ENCODE data around the gene NUDT16L1. TPM values are rescaled to one million over a fixed set of nuclear protein-coding genes. Genes with fewer than 3 reads are reported as not detected.

NUDT16L1 gene
- total RNA-seq, 1 experiment from 2014 or later, result 21.8 TPM

GRCh38 chr16:4674926-4675530 is 18.3 kb upstream of the NUDT16L1 start:
- ChIA-PET POLR2A (interaction anchor here (0.7 kb wide), 1 partner anchor 654 kb away, joined by 3 read pairs; no protein-coding TSS in a partner anchor), CTCF (interaction anchor here (1.0 kb wide), 1 partner anchor 9 kb away, joined by 6 read pairs; no protein-coding TSS in a partner anchor)
- DNase-seq (ENCODE audit: unreplicated experiment), result peak; percentile 48
- H3K27me3 Mint-ChIP-seq (ENCODE audit: insufficient read depth, unreplicated experiment), result no peaks in the 10 kb centered on the region
- H3K4me1 Mint-ChIP-seq (ENCODE audit: insufficient read depth, unreplicated experiment), result peaks cover 12% of the 10 kb centered on the region
- intact Hi-C loops (cut with micrococcal nuclease), result no loop called here
- TF ChIP-seq CTCF (IDR thresholded peaks at IDR 0.05; ENCODE audit: unreplicated experiment), result no peak
- no peak overlapping the region for H3K4me3 Mint-ChIP-seq (ENCODE audit: unreplicated experiment)
- no peak overlapping the region for H3K27ac Mint-ChIP-seq (ENCODE audit: low read depth, unreplicated experiment)
- BruUV-seq (replicated peaks), result no TSS peak
- H3K9me3 Mint-ChIP-seq (ENCODE audit: unreplicated experiment), result no peaks in the 10 kb centered on the region
- H3K36me3 Mint-ChIP-seq (ENCODE audit: insufficient read depth, unreplicated experiment), result peaks cover 46% of the 10 kb centered on the region

- ChIA-PET POLR2A (interaction anchor here (0.6 to 0.8 kb wide), 2 partner anchors 18 to 60 kb away, joined by 3 to 4 read pairs; no protein-coding TSS in a partner anchor), CTCF (interaction anchor here (0.6 to 1.0 kb wide), 3 partner anchors 10 to 174 kb away, joined by 3 to 6 read pairs (median 4); no protein-coding TSS in a partner anchor)
- DNase-seq (ENCODE audit: unreplicated experiment), result no peak
- Mint-ChIP-seq H3K27ac (ENCODE audit: low read depth, unreplicated experiment) (no peak overlapping the region), H3K9me3 (ENCODE audit: unreplicated experiment) (no peaks in the 10 kb centered on the region), H3K4me3 (ENCODE audit: unreplicated experiment) (no peak overlapping the region), H3K4me1 (ENCODE audit: insufficient read depth, unreplicated experiment) (peaks cover 15% of the 10 kb centered on the region), H3K36me3 (ENCODE audit: insufficient read depth, unreplicated experiment) (peaks cover 51% of the 10 kb centered on the region), H3K27me3 (ENCODE audit: insufficient read depth, unreplicated experiment) (no peaks in the 10 kb centered on the region)
- no TSS peak for BruUV-seq (replicated peaks)
- no peak for TF ChIP-seq CTCF (IDR thresholded peaks at IDR 0.05; ENCODE audit: unreplicated experiment)
- intact Hi-C loops (cut with micrococcal nuclease), result no loop called here
Observed at GRCh38 chr16:4675864-4676786, 17.2 kb upstream of the NUDT16L1 start.

GRCh38 chr16:4676831-4677230 is 16.5 kb upstream of the NUDT16L1 start:
- Mint-ChIP-seq H3K4me3 (ENCODE audit: unreplicated experiment) (no peak overlapping the region), H3K4me1 (ENCODE audit: insufficient read depth, unreplicated experiment) (peaks cover 15% of the 10 kb centered on the region), H3K36me3 (ENCODE audit: insufficient read depth, unreplicated experiment) (peaks cover 53% of the 10 kb centered on the region), H3K9me3 (ENCODE audit: unreplicated experiment) (no peaks in the 10 kb centered on the region), H3K27ac (ENCODE audit: low read depth, unreplicated experiment) (no peak overlapping the region), H3K27me3 (ENCODE audit: insufficient read depth, unreplicated experiment) (no peaks in the 10 kb centered on the region)
- intact Hi-C loops (cut with micrococcal nuclease), result no loop called here
- ChIA-PET CTCF (interaction anchor here (0.6 to 0.8 kb wide), 4 partner anchors 24 to 386 kb away, joined by 3 to 4 read pairs (median 3); no protein-coding TSS in a partner anchor), POLR2A (interaction anchor here (0.8 kb wide), 1 partner anchor 17 kb away, joined by 3 read pairs; no protein-coding TSS in a partner anchor)
- BruUV-seq (replicated peaks), result no TSS peak
- DNase-seq (ENCODE audit: unreplicated experiment), result no peak
- TF ChIP-seq CTCF (IDR thresholded peaks at IDR 0.05; ENCODE audit: unreplicated experiment), result no peak

GRCh38 chr16:4677390-4677789 is 16.0 kb upstream of the NUDT16L1 start:
- H3K4me3 Mint-ChIP-seq (ENCODE audit: unreplicated experiment), result no peak overlapping the region
- ChIA-PET CTCF (interaction anchor here (0.6 to 0.8 kb wide), 5 partner anchors 9 to 387 kb away, joined by 3 to 4 read pairs (median 3); no protein-coding TSS in a partner anchor), POLR2A (no interaction called here)
- no peaks in the 10 kb centered on the region for H3K9me3 Mint-ChIP-seq (ENCODE audit: unreplicated experiment)
- H3K36me3 Mint-ChIP-seq (ENCODE audit: insufficient read depth, unreplicated experiment), result peaks cover 48% of the 10 kb centered on the region
- H3K4me1 Mint-ChIP-seq (ENCODE audit: insufficient read depth, unreplicated experiment), result peaks cover 15% of the 10 kb centered on the region
- no peak for TF ChIP-seq CTCF (IDR thresholded peaks at IDR 0.05; ENCODE audit: unreplicated experiment)
- no peak for DNase-seq (ENCODE audit: unreplicated experiment)
- no peaks in the 10 kb centered on the region for H3K27me3 Mint-ChIP-seq (ENCODE audit: insufficient read depth, unreplicated experiment)
- intact Hi-C loops (cut with micrococcal nuclease), result no loop called here
- H3K27ac Mint-ChIP-seq (ENCODE audit: low read depth, unreplicated experiment), result no peak overlapping the region
- BruUV-seq (replicated peaks), result no TSS peak

Measured in MCF 10A (cell line).